ENCODE results near the gene ZNF223.

DNA sequence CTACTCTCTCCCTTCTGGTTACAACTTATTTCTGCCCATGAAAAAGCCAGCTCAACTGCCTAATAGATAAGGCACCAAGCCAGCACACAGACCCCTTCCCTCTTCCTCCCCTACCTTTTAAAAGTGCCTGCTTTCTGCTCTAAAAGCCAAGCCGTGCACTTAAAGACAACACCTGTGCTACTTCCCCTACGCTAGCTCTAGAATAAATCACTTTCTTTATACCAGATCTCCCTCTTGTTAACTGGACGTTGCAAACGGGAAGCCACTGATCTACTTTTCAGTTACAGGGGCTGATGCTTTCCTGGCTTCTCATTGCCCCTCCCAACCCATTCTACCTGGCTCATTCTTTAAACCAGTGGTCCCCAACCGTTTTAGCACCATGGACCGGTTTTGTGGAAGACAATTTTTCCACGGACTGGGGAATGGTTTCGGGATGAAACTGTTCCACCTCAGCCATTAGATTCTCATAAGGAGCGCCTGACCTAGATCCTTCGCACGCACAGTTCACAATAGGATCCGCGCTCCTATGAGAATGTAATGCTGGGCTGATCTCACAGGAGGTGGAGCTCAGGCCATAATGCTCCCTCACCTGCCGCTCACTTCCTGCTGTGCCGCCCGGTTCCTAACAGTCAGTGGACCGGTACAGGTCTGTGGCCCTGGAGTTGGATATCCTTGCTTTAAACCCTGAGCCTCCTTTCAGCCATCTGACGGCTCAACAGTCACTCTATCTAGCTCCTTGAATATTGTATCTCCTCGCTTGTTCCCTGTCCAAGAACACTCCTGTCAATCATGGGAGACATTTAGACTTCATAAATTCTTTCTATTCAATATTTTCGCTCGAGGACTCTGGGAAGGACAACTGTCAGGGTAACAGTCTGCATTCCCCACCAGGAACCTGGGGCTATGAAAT, 841 bp upstream of the ZNF223 start:
- TF ChIP-seq, protein P1, sequence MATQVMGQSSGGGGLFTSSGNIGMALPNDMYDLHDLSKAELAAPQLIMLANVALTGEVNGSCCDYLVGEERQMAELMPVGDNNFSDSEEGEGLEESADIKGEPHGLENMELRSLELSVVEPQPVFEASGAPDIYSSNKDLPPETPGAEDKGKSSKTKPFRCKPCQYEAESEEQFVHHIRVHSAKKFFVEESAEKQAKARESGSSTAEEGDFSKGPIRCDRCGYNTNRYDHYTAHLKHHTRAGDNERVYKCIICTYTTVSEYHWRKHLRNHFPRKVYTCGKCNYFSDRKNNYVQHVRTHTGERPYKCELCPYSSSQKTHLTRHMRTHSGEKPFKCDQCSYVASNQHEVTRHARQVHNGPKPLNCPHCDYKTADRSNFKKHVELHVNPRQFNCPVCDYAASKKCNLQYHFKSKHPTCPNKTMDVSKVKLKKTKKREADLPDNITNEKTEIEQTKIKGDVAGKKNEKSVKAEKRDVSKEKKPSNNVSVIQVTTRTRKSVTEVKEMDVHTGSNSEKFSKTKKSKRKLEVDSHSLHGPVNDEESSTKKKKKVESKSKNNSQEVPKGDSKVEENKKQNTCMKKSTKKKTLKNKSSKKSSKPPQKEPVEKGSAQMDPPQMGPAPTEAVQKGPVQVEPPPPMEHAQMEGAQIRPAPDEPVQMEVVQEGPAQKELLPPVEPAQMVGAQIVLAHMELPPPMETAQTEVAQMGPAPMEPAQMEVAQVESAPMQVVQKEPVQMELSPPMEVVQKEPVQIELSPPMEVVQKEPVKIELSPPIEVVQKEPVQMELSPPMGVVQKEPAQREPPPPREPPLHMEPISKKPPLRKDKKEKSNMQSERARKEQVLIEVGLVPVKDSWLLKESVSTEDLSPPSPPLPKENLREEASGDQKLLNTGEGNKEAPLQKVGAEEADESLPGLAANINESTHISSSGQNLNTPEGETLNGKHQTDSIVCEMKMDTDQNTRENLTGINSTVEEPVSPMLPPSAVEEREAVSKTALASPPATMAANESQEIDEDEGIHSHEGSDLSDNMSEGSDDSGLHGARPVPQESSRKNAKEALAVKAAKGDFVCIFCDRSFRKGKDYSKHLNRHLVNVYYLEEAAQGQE (IDR thresholded peaks at IDR 0.05; ENCODE audit: insufficient read depth in 1 of 2, low read depth in 2 of 2, low read length in 2 of 2): no peak
- no peak for TF ChIP-seq TAF1 (IDR thresholded peaks at IDR 0.05; ENCODE audit: borderline replicate concordance, insufficient read depth, low read length)
- no peak for TF ChIP-seq SIN3A (IDR thresholded peaks at IDR 0.05; ENCODE audit: borderline replicate concordance, insufficient read depth, low read length)
- no peak for TF ChIP-seq POLR2AphosphoS5 (IDR thresholded peaks at IDR 0.05; ENCODE audit: low read depth, low read length)
